ENCODE data around the gene HLA-DQB1. TPM values are rescaled to one million over a fixed set of nuclear protein-coding genes. Genes with fewer than 3 reads are reported as not detected.

The HLA-DQB1 gene
- total and polyA plus RNA-seq, 2 of the 13 experiments (the other 11 are each of a cell fraction or from before 2014, with no cell fraction given): not detected

DNA sequence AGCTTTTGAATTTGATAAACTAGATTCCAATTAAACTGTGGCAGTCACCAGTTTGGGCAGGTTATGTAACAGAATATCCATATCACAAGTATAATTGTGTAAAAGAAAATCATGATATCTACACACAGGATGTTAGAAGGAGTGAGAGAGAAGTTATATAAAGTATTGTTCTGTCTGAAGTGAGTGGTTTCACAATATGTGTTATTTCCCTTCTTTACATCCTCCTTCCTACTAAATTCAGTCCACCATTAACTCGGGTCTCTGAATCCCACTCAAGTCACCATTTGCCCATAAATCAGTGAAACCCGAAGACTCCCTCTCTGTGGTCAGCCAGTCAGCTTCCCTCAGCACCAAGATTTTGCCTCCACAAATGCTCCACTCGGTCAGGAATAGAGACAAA lies 796 bp downstream of the HLA-DQB1 start:
- no TSS peak for BruUV-seq (replicated peaks)
- Histone ChIP-seq H3K4me2 (ENCODE audit: low read depth, low read length) (no peak overlapping the region), H3K27me3 (ENCODE audit: control insufficient read depth in 1 of 2, insufficient read depth in 2 of 2, low read length in 2 of 2) (peaks cover 1 to 10% of the 10 kb centered on the region in 2 experiments; a peak in 3 of 5 replicates), H3K4me3 (replicated peaks in 1 of 3; ENCODE audit: insufficient read depth in 1 of 3, low read depth in 2 of 3, low read length in 3 of 3) (no peak overlapping the region), H2AFZ (ENCODE audit: low read length) (no peak overlapping the region), H3K27ac (ENCODE audit: extremely low read length, insufficient read depth, low read length) (no peak overlapping the region), H3K9ac (ENCODE audit: insufficient read depth, low read depth, low read length) (no peak overlapping the region), H3K36me3 (replicated peaks in 1 of 2; ENCODE audit: control insufficient read depth in 1 of 2, insufficient read depth in 2 of 2, low read length in 2 of 2) (no peaks in the 10 kb centered on the region), H3K4me1 (ENCODE audit: insufficient read depth, low read length) (no peaks in the 10 kb centered on the region), H3K9me3 (ENCODE audit: low read length) (no peaks in the 10 kb centered on the region), H3K79me2 (ENCODE audit: insufficient read depth, low read length) (no peaks in the 10 kb centered on the region), H4K20me1 (ENCODE audit: insufficient read depth, low read length) (no peaks in the 10 kb centered on the region)
- DNase-seq (ENCODE audit: low spot score) (no peak), ATAC-seq (no peak), FAIRE-seq (no peak)
- CTCF ChIA-PET (ENCODE audit: low intra/inter-chr PET ratio, low total read pairs): no interaction called here
- intact Hi-C loops (cut with micrococcal nuclease; ENCODE audit: unreplicated experiment): no loop called here
- in situ Hi-C loops (cut with HindIII; ENCODE audit: extremely low pct_ligation_motif_present, low pct_unique_long_range_greater_than_20kb): no loop called here
- TF ChIP-seq ZFP82 (CRISPR knock-in tag; IDR thresholded peaks at IDR 0.05; ENCODE audit: borderline replicate concordance) (no peak), ZNF557 (CRISPR knock-in tag; IDR thresholded peaks at IDR 0.05) (no peak), ZNF616 (CRISPR knock-in tag; IDR thresholded peaks at IDR 0.05; ENCODE audit: low read depth) (no peak)
- POLR2A ChIA-PET: no interaction called here
- 20% methylated on average over 3 of the region's 3 CpGs for WGBS (ENCODE audit: low lambda C conversion rate)

DNA sequence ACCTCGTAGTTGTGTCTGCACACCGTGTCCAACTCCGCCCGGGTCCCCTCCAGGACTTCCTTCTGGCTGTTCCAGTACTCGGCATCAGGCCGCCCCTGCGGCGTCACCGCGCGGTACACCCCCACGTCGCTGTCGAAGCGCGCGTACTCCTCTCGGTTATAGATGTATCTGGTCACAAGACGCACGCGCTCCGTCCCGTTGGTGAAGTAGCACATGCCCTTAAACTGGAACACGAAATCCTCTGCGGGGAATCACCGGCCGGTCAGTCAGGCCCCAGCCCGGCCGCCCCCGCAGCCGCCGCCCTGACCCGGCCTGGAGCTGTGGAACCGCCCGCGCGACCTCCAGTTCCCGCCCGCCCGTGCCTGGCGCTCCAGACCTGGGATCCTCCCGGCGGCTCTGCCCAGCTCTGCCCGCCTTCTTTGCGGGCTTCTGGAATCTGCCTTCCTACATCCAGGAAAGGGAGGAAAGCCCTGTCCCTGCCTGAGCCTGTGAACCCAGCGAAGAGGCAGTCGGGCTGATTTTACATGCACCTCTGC lies 1.6 kb downstream of the HLA-DQB1 start:
- POLR2A ChIA-PET: no interaction called here
- DNase-seq (ENCODE audit: low spot score) (no peak), FAIRE-seq (no peak), ATAC-seq (no peak)
- no peaks in the 10 kb centered on the region for H4K20me1 ChIP-seq (ENCODE audit: insufficient read depth, low read length)
- H3K9ac ChIP-seq (ENCODE audit: insufficient read depth, low read depth, low read length): no peak overlapping the region
- no TSS peak for BruUV-seq (replicated peaks)
- no peaks in the 10 kb centered on the region for H3K79me2 ChIP-seq (ENCODE audit: insufficient read depth, low read length)
- H3K4me1 ChIP-seq (ENCODE audit: insufficient read depth, low read length): peaks cover 3% of the 10 kb centered on the region; the same call in 1 of the 2 replicates
- peaks cover 1 to 10% of the 10 kb centered on the region in 2 experiments; a peak in 3 of 5 replicates for H3K27me3 ChIP-seq (ENCODE audit: control insufficient read depth in 1 of 2, insufficient read depth in 2 of 2, low read length in 2 of 2)
- TF ChIP-seq JUND (CRISPR knock-in tag; IDR thresholded peaks at IDR 0.05): no peak
- no peak for TF ChIP-seq ZNF83 (CRISPR knock-in tag; IDR thresholded peaks at IDR 0.05; ENCODE audit: borderline replicate concordance)
- TF ChIP-seq GTF3A (CRISPR knock-in tag; conservative IDR thresholded peaks at IDR 0.05): no peak
- TF ChIP-seq HES4 (CRISPR knock-in tag; IDR thresholded peaks at IDR 0.05; ENCODE audit: borderline replicate concordance): no peak
- WGBS (ENCODE audit: low lambda C conversion rate): 71% methylated on average over 46 of the region's 47 CpGs
- no peak overlapping the region for H3K4me2 ChIP-seq (ENCODE audit: low read depth, low read length)
- no peak overlapping the region for H3K27ac ChIP-seq (ENCODE audit: extremely low read length, insufficient read depth, low read length)
- CTCF ChIA-PET (ENCODE audit: low intra/inter-chr PET ratio, low total read pairs): no interaction called here
- no peaks in the 10 kb centered on the region for H3K36me3 ChIP-seq (replicated peaks in 1 of 2; ENCODE audit: control insufficient read depth in 1 of 2, insufficient read depth in 2 of 2, low read length in 2 of 2)
- H3K4me3 ChIP-seq (replicated peaks in 1 of 3; ENCODE audit: insufficient read depth in 1 of 3, low read depth in 2 of 3, low read length in 3 of 3): no peak overlapping the region
- intact Hi-C loops (cut with micrococcal nuclease; ENCODE audit: unreplicated experiment) (no loop called here), in situ Hi-C loops (cut with HindIII; ENCODE audit: extremely low pct_ligation_motif_present, low pct_unique_long_range_greater_than_20kb) (no loop called here)
- no peaks in the 10 kb centered on the region for H3K9me3 ChIP-seq (ENCODE audit: low read length)
- H2AFZ ChIP-seq (ENCODE audit: low read length): no peak overlapping the region

Data from HepG2 (cell line).